ENCODE results near the gene DNMT3A.

The DNMT3A gene

DNA sequence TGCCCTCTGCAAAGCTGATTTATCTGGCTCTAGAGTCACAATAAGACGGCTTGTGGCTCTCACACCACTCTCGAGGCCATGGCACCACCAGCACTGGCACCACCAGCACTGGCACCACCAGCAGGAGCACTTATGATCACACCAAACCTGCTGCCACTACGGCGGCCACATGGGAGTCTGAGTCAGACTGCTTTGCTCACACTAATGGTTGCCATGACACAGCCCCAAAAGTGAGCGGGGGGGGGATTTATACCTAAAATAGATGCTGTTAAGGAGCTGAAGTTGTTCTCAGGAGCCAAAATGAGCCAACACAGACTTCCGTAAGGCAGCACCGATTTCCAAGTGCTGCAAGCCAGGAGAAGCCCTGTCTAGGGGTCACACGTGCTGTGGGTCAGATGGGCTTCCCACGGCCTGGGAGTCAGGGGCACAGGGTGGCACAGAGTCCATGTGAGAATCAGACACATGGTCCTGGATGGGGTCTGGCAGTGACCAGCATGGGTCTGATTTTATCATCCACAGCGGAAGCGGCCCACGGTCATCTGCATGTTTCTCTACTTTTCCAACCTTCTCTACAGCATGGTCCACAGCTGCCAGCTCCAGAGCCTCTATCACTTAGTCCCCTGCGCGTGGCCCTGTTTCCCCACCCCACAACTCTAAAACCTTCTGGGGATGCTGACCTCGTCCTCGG lies 16.7 kb downstream of the DNMT3A start:
- DNase-seq (ENCODE audit: low read depth), result no peak

DNA sequence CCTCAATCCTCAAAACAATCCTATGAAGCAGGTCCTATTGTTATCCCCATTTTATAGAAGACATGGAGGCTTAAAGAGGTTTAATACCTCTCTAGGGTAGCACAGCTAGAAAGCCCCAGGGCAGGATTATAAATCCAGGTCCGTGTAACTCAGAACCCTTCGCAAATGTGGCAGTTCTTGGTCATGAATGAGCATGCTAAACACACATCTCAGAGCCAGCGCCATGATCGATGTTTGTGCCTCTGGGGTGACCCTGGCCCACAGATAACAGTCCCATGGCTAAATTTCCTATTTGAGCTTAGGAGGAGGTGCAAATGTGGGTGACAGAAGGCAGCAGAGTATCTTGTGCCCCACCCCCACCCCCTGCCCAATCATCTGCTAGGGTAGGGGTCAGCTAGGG lies 17.5 kb downstream of the DNMT3A start:
- DNase-seq (ENCODE audit: low read depth), result no peak

DNA sequence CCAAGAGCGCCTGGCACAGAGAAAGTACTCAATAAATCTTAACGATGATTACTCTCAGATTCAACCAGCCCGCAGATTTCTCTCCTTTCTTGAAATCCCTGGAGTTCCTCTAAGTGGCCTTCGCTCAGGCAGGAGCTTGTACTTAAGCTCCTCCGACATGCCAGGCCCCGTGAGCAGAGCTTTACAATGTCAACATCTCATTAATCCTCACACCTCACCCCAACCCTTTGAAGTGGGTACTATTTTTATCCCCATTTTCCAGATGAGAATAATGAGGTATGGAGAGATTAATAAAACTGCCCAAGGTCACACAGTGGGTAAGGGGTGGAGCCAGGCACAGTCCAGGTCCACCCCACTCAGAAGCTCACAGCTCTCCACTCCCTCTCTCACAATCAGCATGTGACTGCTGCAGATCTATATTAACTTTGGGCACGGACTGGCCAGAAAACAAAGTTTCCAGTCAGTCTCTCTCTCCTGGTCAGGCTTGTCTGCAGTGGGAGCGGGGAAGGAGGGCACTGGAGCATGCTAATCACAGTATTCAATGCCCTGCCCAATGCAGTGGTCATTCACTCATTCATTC lies 18.0 kb downstream of the DNMT3A start:
- DNase-seq (ENCODE audit: low read depth), result no peak

DNA sequence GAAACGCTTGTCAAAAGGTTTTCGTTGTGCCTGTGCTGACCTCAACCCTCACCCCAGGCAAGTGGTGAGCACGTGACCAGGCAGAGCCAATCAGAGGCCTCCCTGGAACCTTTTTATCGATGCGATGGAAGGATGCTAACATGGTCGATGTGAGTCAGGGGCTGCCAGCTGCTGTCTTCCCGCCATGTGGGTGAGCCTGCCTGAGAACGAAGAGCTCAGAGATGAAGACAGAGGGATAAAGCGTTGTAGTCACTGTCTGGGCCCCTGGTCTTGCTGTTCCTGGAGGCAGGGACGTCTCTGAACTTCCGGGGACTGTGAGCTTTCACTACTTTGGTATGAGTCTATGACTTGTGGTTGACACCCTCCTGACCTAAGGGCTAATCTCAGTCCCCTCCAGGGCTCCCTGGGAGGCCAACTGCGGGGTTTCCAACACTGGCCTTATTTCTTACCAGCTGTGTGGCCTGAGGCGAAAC lies 18.6 kb downstream of the DNMT3A start:
- peak; percentile 35 for DNase-seq (ENCODE audit: low read depth)

DNA sequence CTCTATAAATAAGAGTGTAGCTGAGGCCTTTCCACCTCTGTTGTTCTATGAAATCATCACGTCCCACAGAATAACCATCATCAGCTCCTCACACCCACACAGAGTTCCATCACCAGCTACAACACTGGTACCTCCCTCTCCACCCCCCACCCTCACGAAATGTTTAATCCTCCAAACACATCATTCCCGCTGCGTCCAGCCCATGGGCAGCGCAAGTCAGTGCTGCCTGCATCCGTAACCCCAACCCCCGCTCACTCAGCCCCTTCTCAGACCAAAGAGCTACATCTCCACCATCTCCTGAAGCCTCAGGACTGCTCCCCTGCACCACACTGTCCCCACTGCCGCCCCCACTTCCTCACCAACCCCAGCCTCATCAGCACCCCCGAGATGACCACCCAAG lies 19.4 kb downstream of the DNMT3A start:
- DNase-seq (ENCODE audit: low read depth), result no peak

DNA sequence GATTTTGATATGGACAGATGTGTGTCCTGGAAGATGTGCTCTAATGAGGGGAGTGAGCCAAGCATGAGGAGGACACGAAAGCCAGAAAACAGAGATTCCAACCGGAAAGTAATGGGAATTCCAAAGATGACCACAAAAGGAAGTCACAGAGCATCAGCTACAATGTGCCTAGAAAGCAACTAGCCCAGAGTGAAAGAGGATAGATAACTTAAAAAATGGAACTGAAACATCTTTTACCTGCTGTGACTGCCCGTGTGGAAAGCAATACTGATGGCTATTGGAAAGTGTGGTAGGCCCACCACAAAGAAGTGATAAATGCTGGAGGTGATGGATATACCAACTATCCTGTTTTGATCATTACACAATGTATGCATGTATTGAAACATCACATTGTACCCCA lies 21.6 kb downstream of the DNMT3A start:
- no peak for DNase-seq (ENCODE audit: low read depth)

DNA sequence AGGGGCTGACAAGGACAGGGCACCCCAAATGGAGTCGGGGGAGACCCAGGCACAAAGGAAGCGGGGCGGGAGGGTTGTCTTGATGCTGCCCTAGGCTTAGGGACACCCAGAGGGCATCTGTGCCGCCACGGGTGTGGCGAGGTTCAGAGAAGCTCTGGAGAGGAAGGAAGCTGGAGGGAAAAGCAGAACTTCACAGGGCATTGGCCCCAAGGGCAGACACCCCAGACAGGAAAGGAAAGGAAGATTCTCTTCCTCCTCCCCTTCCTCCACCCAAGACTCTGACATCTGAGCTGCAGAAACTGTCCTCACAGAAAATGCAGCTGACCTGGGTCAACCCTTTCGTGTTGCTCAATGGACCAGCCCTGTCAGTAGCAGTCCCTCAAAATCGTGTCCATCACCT lies 25.6 kb downstream of the DNMT3A start:
- no peak for DNase-seq (ENCODE audit: low read depth)

DNA sequence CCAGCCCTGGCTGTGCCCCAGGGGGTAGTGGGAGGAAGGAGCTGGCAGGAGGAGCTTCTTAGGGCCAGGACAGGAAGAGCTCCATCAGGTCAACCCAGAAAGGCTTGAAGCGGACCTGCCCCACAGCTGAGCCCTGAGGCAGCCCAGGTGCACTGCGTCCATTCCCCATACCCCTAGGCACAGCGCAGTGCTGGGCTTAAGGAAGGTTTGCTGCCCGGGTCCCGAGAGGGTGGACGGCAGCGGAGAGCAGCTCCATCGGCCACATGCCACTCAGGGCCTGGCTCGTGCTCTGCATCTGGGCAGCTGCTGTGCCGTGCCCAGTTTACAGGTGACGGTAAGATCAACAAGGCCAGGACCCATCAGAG lies 26.4 kb downstream of the DNMT3A start:
- no peak for DNase-seq (ENCODE audit: low read depth)

DNA sequence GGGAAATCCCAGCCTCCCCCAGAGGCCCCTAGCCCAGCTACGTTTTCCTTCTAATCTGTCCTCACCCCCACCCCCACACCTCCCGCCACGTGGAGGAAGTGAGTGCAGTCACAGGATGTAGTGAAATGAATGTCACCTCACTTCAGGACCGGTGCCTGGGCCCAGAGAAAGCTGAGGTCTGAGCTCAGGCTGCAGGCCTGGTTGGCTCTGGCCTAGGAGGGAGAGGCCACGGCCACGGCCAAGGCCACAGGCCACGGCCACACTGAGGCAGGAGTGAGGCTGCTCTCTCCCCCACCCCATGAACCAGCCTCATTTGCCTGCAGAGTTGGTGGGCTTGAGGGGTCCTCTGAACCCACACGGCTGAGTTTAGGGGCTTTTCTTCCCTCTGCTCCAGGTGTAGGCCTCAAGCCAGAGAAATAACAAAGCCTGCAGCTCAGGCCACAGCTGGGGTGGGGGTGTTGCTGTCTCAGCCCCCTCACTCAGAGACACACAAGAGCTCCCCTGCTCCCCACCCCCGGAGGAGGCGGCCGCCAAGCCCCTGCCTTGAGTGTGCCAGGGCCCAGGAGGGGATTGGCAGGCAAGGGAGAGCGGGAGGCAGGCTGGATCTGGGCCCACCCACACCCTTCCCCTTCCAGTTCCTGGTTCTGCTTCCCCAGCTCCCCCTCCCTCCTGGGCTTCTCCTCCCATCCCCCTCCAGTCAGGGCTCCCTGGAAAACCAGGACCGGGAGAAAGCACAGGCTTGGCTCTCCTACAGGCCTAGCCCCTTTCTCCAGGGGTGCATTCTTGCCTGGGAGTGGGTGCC lies 27.0 kb downstream of the DNMT3A start:
- peak; percentile 50 for DNase-seq (ENCODE audit: low read depth)

DNA sequence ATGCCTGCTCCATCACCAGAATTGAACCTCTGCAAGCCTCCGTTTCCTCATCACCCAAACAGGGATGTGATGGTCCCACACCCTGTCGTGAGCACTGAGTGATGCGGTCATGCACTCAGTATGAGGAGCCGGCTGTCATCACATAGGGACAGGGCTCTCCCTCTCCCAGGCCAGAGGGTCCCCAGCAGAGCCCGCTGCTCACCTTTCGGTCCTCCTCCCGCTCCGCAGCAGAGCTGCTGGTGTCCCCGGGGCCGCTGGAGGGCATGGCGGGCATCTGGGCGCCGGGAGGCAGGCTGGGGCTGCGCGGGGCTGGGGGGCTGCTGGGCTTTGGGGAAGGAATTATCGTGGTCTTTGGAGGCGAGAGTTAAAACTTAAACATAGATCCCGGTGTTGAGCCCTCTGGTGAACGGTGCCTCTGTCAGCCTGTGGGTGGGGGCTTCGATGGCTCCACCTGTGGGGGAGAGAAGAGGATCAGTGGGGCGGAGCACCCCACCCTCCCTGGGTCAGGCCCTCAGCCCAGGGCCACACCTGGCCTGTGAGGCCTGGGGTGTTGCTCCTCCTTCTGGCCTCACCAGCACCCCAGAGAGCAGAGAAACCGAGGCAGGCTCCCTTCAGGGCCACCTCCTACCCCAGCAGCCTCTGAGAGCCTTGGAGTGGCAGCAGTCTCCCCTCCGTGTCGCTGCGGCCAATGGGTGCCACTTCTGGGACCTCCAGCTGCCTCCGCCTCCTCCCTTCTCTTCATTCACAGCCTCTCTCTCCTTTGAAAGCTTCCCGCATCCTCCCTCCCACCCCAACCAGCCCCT lies 27.8 kb downstream of the DNMT3A start:
- DNase-seq (ENCODE audit: low read depth), result no peak

DNA sequence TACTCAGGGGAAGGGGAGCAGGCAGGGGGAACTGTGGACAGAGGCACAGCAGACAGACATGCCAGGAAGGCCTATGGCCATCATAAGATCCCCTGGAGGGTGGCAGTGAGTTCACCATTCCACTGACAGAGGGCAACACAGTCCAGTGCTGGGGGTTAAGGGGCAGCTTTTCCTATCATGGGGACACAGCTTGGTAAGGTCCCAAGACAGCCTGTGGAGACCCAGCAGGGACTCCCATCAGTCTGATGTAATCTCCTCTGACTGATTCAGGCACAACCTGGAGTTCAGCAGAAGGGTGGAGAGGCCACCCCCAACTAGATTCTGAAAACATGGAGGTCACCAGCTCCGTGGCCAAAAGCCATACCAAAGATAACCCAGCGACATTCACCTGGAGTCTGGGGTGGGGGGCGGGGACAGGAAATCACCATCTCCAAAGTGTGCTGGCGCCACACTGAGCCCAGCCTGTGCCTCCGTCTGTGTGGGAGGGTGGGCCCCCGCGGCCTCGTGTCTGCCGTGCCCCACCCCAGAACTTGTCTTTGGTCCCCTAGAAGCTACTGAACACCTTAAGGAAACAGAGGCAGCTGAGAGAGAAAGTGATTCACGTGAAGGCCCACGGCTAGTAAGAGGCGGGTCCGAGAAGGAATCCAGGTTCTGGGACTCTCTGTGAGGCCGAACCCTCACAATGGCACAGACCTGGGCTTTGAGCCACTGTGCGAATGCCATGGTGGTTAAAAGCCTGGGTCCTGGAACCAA lies 28.6 kb downstream of the DNMT3A start:
- DNase-seq (ENCODE audit: low read depth), result no peak

DNA sequence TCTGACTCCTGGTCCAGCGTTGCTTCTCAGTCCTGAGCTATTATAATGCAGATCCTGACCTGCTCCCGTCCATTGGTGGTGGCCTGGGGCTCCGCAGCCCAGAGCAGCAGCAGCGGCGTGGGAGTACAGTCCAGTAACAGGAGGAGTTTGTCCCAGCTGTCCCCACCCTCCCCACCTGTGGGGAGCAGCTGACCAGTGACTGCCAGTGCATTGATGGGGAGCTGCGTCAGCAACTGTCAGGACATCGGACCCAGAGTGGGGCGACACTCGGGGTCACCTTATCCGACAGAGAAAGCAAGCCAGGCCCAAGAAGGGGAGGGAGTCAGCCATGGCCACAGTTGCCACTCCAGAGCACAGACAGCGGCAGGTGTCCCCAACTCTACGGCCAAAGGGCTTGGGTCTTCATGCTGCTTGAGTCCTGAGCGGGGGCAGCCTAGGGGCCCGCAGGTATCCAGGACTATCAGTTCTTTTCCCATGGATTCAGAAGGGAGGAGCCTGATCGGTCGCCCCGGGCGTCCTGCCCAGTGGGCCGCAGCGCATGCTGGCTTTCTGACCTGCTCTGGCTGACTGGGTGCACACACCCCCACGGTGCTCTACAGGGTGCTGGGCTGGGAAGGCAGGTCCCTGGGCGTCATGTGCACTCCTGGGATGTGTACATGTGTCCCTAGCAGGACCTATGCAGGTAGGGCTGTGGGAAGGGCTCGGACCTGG lies 29.7 kb downstream of the DNMT3A start:
- no peak for DNase-seq (ENCODE audit: low read depth)

DNA sequence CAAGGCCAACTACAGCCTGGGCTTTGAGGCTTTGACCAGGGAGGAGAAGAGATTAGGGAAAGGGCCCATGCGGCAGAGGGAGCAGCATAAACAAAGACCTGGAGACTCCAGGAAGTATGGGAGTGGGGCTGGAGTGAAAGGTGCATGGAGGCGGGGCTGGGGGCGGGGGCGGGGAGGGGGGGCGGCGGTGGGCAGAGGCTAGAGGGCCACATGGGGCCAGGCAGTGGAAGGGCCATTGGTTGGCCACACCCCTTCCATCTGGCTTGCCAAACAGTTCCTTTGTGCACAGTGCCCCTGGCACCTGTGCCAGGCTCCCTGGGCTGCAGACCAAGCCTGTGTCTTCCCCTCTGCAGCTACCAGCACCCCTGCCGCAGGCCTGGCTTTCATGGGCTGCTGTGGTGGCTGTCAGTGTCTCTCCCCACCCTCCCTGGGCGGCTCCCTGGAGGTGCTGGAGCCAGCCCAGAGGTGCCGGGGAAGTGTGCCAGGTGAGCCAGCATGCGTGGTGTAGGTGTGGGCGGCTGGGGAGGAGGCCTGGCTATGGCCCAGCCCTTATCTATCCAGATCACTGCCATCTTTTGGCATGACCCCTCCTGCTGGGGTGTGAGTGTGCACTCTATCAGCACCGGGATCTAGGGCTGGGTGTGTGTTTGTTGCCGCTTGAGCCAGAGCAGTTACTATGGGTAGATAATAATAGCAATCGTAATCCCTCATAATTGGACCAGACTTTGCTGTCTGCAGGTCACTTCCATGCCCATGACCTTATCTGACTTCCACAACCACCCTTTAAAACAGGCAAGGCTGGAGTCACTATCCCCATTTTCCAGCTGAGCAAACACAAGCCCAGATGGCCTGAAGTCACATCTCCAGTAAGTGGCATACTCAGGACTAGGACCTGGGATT lies 30.5 kb downstream of the DNMT3A start:
- no peak for DNase-seq (ENCODE audit: low read depth)

DNA sequence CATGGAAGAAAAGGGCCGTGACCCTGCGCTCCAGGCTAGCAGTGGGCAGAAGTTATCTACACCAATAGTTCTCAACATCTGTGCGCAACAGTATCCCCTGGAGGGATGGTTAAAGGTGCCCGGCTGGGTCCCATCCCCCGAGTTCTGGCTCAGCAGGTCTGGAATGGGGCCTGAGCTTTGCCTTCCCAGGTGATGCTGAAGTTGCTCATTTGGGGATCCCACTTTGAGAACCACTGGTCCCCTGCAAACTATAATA lies 31.1 kb downstream of the DNMT3A start:
- no peak for DNase-seq (ENCODE audit: low read depth)

DNA sequence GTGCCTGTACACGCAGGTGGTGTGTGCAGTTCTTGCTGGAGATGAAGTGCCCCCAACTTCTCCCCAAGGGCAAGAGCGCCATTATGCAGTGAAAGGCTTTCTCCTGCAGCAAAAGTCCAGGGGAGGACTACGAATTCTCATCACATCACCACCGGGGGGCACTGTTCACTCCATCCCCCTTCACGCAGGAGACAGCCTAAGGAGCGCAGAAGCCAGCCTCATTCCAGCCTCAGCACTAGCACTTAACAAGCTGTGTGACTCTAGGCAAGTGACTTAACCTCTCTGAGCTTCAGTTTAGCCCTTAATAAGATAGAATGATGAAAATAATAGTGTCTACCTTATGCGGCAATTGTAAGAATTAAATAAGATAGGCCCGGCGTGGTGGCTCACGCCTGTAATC lies 32.3 kb downstream of the DNMT3A start:
- peak; percentile 39 for DNase-seq (ENCODE audit: low read depth)

DNA sequence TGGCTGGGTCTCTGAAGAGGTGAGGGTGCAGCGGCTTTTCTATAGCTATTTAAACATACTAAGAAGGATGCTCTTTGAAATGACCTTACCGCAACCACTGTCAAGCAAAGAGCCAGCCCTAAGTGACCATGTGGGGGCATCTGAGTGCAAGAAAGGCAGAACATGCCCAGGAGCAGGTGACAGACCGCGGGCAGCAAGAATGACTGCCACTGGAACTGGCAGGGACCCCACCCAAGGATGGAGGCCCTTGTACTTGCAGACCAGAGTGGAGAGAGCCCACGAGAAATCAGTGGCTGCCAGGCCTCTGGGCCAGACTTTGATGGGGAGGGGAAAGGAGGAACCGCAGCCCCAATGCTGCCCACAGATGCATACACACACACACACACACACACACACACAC lies 33.1 kb downstream of the DNMT3A start:
- no peak for DNase-seq (ENCODE audit: low read depth)

DNA sequence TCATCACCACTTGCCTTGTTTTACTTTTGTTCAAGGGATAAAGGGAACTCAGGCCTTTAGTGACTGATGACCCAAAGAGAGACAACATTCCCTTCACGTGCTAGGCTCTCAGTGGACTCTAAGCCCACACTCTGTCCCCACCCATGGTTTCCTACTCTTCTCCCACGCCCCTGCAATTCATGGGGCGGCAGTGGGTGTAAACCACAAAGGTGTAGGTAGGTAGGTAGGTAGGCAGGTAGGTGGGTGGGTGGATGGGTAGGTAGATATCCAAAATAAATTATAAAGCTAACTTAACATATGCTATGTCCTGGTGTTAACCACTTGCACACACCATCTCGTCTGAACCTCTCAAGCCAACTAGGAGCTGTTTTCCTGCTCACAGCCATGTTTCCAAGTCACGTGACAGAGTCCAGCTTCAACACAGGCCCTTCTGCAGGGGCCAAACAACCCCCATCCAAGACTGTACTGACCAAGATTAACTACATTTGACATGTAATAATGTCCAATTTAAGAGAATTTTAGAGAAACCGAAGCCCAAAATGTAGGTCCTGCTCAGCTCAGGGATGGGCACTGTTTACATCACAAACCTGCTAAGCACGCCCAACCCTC lies 33.7 kb downstream of the DNMT3A start:
- DNase-seq (ENCODE audit: low read depth), result no peak

DNA sequence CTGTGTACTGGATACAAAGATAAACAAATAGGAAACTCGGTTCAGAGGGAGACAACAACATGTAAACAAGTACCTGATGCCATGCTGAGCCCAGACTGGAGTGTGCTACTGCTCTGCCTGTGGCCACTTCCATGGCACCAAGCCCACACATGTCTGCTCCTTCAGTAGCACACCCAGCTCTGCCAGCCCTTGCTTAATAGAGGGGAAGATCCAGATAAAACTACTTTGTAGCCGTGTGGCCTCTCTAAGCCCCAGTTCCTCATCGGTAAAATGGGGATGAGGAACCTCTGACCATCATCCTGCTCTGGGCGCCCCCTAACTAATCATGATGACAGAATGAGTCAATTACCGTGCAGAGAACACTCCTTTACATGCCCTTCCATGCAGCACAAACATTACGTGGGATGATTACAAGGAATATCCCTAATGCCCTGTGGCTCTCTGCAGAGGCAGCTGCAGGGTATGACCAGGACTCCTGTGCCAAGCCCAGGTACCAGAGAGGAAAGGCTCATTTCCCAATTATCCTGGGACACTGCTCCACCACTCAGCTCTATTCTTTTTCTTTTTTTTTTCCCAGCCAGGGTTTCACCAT lies 34.9 kb downstream of the DNMT3A start:
- DNase-seq (ENCODE audit: low read depth), result no peak

DNA sequence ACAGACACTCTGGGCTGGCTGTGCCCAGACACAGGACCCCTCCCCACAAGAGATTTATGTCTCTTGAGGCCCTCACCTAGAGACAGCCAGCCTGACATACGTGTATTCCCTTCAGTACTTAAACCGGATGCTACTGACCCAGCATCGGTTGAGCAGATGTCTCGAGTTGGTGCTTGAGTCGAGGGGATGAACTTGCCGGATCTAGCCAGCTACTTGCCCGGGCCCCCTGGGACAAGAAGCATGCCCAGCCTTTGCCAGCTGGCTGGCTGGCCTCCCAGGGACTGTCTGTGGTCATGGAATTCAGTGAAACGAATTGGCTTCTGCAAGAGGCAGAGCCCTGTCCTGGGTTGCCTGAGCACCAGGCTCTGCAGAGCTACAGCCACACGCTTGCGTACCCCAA lies 36.0 kb downstream of the DNMT3A start:
- DNase-seq (ENCODE audit: low read depth), result no peak
